MCF 10A (cell line): ENCODE measurements around the gene RETN. TPM values are rescaled to one million over a fixed set of nuclear protein-coding genes. Genes with fewer than 3 reads are reported as not detected.
"Not testable (repeated sequence)": the region's sequence is repeated elsewhere in the genome, so short reads cannot be mapped to it uniquely, and the experiment has no call there.

ENCODE experiments used
- BruUV-seq: library from RNA; stranded (reverse); fragments of 400-500 nt; replicated peaks from 2 replicates; lab custom pipeline; 2021; lab: Mats Ljungman, UMichigan
- CTCF ChIA-PET: fragments of 300-600 bp; sonication (Branson Sonifier 250); formaldehyde crosslinking; extraction: SDS; loops from one replicate; lab custom pipeline; 2021; ENCODE audit warnings: antibody characterized with exemption, inconsistent platforms; lab: Yijun Ruan, JAX
- POLR2A ChIA-PET: fragments of 300-600, 350-650 bp; sonication (Branson Sonifier 250); formaldehyde crosslinking; extraction: SDS; loops from one replicate; lab custom pipeline; 2020; ENCODE audit warnings: antibody characterized with exemption, inconsistent platforms; lab: Yijun Ruan, JAX
- DNase-seq: peaks from one replicate; pipeline ENCODE4 v3.0.0-alpha.2; 2018; ENCODE audit not compliant: unreplicated experiment
- H3K27ac Mint-ChIP-seq: one replicate; pipeline ENCODE4 v1.8.0; 2022; ENCODE audit warnings: mild to moderate bottlenecking, low read depth, mixed read lengths; ENCODE audit not compliant: unreplicated experiment
- H3K27me3 Mint-ChIP-seq: one replicate; pipeline ENCODE4 v1.8.0; 2022; ENCODE audit warnings: mixed read lengths; ENCODE audit not compliant: insufficient read depth, unreplicated experiment
- H3K36me3 Mint-ChIP-seq: one replicate; pipeline ENCODE4 v1.8.0; 2022; ENCODE audit warnings: mild to moderate bottlenecking, moderate library complexity, mixed read lengths; ENCODE audit not compliant: insufficient read depth, unreplicated experiment
- H3K4me1 Mint-ChIP-seq: one replicate; pipeline ENCODE4 v1.8.0; 2022; ENCODE audit warnings: mixed read lengths; ENCODE audit not compliant: insufficient read depth, unreplicated experiment
- H3K4me3 Mint-ChIP-seq: one replicate; pipeline ENCODE4 v1.8.0; 2022; ENCODE audit warnings: mild to moderate bottlenecking, moderate library complexity, mixed read lengths; ENCODE audit not compliant: unreplicated experiment
- H3K9me3 Mint-ChIP-seq: one replicate; pipeline ENCODE4 v1.8.0; 2022; ENCODE audit warnings: mixed read lengths; ENCODE audit not compliant: unreplicated experiment
- intact Hi-C: fragments of 100-400 bp; cut with micrococcal nuclease; formaldehyde crosslinking; loops from 2 replicates; pipeline ENCODE4 v1.14.1; 2022
- total RNA-seq: library from RNA; stranded (reverse); gene quantifications from 2 replicates; pipeline ENCODE4 v1.2.3, GENCODE V29; 2022
- TF ChIP-seq, protein P1 (sequence below): fragments of 200-600 bp; IDR thresholded peaks from one replicate; pipeline ENCODE4 v1.8.0; 2022; ENCODE audit warnings: antibody characterized with exemption, mild to moderate bottlenecking; ENCODE audit not compliant: unreplicated experiment

The RETN gene
- total RNA-seq, 1 experiment from 2014 or later, result not detected

GRCh38 chr19:7641290-7642276, 27.3 kb upstream of the RETN start:
- POLR2A ChIA-PET, result no interaction called here
- CTCF ChIA-PET, result interaction anchor here (0.5 to 2.0 kb wide), 5 partner anchors 9 to 39 kb away, joined by 3 to 11 read pairs (median 4); partner anchors contain the start of gene TRAPPC5
- TF ChIP-seq, protein P1, sequence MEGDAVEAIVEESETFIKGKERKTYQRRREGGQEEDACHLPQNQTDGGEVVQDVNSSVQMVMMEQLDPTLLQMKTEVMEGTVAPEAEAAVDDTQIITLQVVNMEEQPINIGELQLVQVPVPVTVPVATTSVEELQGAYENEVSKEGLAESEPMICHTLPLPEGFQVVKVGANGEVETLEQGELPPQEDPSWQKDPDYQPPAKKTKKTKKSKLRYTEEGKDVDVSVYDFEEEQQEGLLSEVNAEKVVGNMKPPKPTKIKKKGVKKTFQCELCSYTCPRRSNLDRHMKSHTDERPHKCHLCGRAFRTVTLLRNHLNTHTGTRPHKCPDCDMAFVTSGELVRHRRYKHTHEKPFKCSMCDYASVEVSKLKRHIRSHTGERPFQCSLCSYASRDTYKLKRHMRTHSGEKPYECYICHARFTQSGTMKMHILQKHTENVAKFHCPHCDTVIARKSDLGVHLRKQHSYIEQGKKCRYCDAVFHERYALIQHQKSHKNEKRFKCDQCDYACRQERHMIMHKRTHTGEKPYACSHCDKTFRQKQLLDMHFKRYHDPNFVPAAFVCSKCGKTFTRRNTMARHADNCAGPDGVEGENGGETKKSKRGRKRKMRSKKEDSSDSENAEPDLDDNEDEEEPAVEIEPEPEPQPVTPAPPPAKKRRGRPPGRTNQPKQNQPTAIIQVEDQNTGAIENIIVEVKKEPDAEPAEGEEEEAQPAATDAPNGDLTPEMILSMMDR, result no peak
- no TSS peak for BruUV-seq
- H3K36me3 Mint-ChIP-seq, result peaks cover 12% of the 10 kb centered on the region
- no peaks in the 10 kb centered on the region for H3K27me3 Mint-ChIP-seq
- intact Hi-C loops, result no loop called here
- H3K27ac Mint-ChIP-seq, result no peak overlapping the region
- DNase-seq, result no peak
- no peak overlapping the region for H3K4me3 Mint-ChIP-seq
- peaks cover 5% of the 10 kb centered on the region for H3K4me1 Mint-ChIP-seq
- no peaks in the 10 kb centered on the region for H3K9me3 Mint-ChIP-seq

GRCh38 chr19:7642295-7643030, 26.4 kb upstream of the RETN start:
- H3K4me1 Mint-ChIP-seq, result peaks cover 5% of the 10 kb centered on the region
- no peak overlapping the region for H3K4me3 Mint-ChIP-seq
- TF ChIP-seq, protein P1, result no peak
- CTCF ChIA-PET, result interaction anchor here (0.5 to 2.0 kb wide), 3 partner anchors 8 to 38 kb away, joined by 3 to 11 read pairs (median 4); partner anchors contain the start of gene TRAPPC5
- no peak for DNase-seq
- H3K27ac Mint-ChIP-seq, result no peak overlapping the region
- intact Hi-C loops, result no loop called here
- H3K27me3 Mint-ChIP-seq, result no peaks in the 10 kb centered on the region
- POLR2A ChIA-PET, result no interaction called here
- H3K36me3 Mint-ChIP-seq, result peaks cover 15% of the 10 kb centered on the region
- no TSS peak for BruUV-seq
- no peaks in the 10 kb centered on the region for H3K9me3 Mint-ChIP-seq

DNA sequence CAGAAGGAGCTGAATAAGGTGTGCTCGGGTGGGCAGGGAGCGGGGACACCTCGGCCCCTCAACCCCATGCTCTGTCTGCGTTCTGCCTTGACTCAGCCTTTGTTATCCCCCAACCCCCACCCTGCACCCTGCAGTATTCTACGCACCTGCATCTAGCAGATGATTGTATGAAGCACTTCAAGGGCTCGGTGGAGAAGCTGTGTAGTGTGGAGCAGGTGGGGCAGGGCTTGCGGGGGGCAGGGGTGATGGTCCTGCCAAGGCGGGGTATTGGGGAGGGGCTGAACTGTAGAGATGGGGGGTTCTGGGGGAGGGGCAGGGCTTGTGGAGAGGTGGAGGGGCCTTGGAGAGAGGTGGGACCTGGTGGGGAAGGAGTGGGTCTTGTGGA, 25.8 kb upstream of the RETN start:
- Mint-ChIP-seq H3K36me3 (peaks cover 19% of the 10 kb centered on the region), H3K27ac (no peak overlapping the region), H3K27me3 (no peaks in the 10 kb centered on the region), H3K4me1 (peaks cover 5% of the 10 kb centered on the region), H3K4me3 (no peak overlapping the region), H3K9me3 (no peaks in the 10 kb centered on the region)
- DNase-seq, result no peak
- no TSS peak for BruUV-seq
- TF ChIP-seq, protein P1, result no peak
- intact Hi-C loops, result no loop called here
- ChIA-PET CTCF (interaction anchor here (1.6 kb wide), 1 partner anchor 9 kb away, joined by 4 read pairs; no protein-coding TSS in a partner anchor), POLR2A (no interaction called here)

DNA sequence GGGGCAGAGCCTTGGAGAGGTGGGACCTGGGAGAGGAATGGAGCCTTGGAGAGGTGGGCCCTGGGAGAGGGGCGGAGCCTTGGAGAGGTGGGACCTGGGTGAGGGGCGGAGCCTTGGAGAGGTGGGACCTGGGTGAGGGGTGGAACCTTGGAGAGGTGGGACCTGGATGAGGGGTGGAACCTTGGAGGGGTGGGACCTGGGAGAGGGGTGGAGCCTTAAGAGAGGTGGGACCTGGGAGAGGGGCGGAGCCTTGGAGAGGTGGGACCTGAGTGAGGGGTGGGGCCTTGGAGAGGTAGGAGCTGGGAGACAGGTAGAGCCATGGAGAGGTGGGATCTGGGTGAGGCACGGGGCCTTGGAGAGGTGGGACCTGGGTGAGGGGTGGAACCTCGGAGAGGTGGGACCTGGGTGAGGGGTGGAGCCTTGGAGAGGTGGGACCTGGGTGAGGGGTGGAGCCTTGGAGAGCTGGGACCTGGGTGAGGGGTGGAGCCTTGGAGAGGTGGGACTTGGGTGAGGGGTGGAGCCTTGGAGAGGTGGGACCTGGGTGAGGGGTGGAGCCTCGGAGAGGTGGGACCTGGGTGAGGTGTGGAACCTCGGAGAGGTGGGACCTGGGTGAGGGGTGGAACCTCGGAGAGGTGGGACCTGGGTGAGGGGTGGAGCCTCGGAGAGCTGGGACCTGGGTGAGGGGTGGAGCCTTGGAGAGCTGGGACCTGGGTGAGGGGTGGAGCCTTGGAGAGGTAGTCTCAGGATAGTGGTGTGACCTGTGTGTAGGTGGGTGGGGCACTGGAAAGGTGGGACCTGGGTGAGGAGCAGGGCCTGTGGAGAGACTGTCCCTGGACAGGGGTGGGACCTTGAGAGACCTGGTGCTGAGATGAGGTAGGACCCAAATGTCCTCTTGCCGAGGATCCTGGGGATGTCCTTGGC, 25.0 kb upstream of the RETN start:
- CTCF ChIA-PET, result interaction anchor here (0.6 kb wide), 1 partner anchor 9 kb away, joined by 5 read pairs; no protein-coding TSS in a partner anchor
- H3K4me3 Mint-ChIP-seq, H3K27ac Mint-ChIP-seq, H3K27me3 Mint-ChIP-seq, intact Hi-C loops, H3K4me1 Mint-ChIP-seq, BruUV-seq, H3K9me3 Mint-ChIP-seq: not testable (repeated sequence)
- POLR2A ChIA-PET, result interaction anchor here (1.1 kb wide), 1 partner anchor 25 kb away, joined by 3 read pairs; the partner anchor contains the start of gene RETN
- DNase-seq, result peak; percentile 43
- H3K36me3 Mint-ChIP-seq, result peaks cover 20% of the 10 kb centered on the region
